ENCODE measurements around the gene UGT1A6.

DNA sequence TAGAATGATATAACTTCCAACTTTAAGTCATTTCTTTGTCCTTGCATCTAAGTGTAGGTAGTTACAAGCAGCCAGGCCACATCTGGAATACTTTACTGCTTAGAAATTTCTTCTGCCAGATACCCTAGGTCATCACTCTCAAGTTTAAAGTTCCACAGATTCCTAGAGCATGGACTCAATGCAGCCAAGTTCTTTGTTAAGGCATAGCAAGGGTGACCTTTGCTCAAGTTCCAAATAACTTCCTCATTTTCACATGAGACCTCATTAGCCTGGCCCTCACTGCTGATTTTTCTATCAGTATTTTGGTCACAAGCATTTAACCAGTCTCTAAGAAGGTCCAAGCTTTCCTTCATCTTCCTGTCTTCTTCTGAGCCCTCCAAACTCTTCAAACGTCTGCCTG is 28.8 kb upstream of the UGT1A6 start:
- TF ChIP-seq, protein P1, sequence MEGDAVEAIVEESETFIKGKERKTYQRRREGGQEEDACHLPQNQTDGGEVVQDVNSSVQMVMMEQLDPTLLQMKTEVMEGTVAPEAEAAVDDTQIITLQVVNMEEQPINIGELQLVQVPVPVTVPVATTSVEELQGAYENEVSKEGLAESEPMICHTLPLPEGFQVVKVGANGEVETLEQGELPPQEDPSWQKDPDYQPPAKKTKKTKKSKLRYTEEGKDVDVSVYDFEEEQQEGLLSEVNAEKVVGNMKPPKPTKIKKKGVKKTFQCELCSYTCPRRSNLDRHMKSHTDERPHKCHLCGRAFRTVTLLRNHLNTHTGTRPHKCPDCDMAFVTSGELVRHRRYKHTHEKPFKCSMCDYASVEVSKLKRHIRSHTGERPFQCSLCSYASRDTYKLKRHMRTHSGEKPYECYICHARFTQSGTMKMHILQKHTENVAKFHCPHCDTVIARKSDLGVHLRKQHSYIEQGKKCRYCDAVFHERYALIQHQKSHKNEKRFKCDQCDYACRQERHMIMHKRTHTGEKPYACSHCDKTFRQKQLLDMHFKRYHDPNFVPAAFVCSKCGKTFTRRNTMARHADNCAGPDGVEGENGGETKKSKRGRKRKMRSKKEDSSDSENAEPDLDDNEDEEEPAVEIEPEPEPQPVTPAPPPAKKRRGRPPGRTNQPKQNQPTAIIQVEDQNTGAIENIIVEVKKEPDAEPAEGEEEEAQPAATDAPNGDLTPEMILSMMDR (IDR thresholded peaks at IDR 0.05; ENCODE audit: extremely low read depth in 1 of 2, insufficient read depth in 1 of 2, low read depth in 1 of 2, low read length in 2 of 2): no peak
- TF ChIP-seq POLR2AphosphoS5 (IDR thresholded peaks at IDR 0.05; ENCODE audit: insufficient read depth, low read depth, low read length): no peak
- TF ChIP-seq POLR2A (IDR thresholded peaks at IDR 0.05; ENCODE audit: low read depth, low read length): no peak
- no peak for TF ChIP-seq JUN (IDR thresholded peaks at IDR 0.05; ENCODE audit: borderline replicate concordance, insufficient read depth, insufficient read length, low read depth)
